Neural progenitor cell (in vitro differentiated cells): Measurements from ENCODE around the gene DCTPP1. TPM values are rescaled to one million over a fixed set of nuclear protein-coding genes. Genes with fewer than 3 reads are reported as not detected.

Experiments
- DNase-seq: peaks from one replicate; pipeline ENCODE4 v3.0.0-alpha.2; 2016; ENCODE audit warnings: low spot score
- H2AFZ ChIP-seq: fragments of 200-600 bp; sonication (generic); replicated peaks from 2 replicates; pipeline ENCODE4 v1.6.1; 2016; ENCODE audit warnings: antibody characterized with exemption
- H3F3A ChIP-seq: fragments of 200-600 bp; sonication (generic); 2 replicates; pipeline ENCODE4 v1.6.1; 2016; ENCODE audit warnings: antibody characterized with exemption, low read depth
- H3K27ac ChIP-seq: fragments of 200-600 bp; sonication (generic); 2 replicates; pipeline ENCODE4 v1.5.1; 2016; ENCODE audit warnings: mild to moderate bottlenecking
- H3K27me3 ChIP-seq: fragments of 200-600 bp; sonication (generic); 2 replicates; pipeline ENCODE4 v1.6.1; 2016; ENCODE audit warnings: mild to moderate bottlenecking, moderate library complexity
- H3K36me3 ChIP-seq: fragments of 200-600 bp; sonication (generic); 2 replicates; pipeline ENCODE4 v1.5.1; 2016
- H3K4me1 ChIP-seq: fragments of 200-600 bp; sonication (generic); 2 replicates; pipeline ENCODE4 v1.6.1; 2016; ENCODE audit warnings: mixed run types
- H3K4me2 ChIP-seq: fragments of 200-600 bp; sonication (generic); 2 replicates; pipeline ENCODE4 v1.6.1; 2016
- H3K4me3 ChIP-seq: fragments of 200-600 bp; sonication (generic); 2 replicates; pipeline ENCODE4 v1.5.1; 2016
- H3K79me2 ChIP-seq: fragments of 200-600 bp; sonication (generic); 2 replicates; pipeline ENCODE4 v1.6.1; 2016; ENCODE audit warnings: low read depth
- H3K9ac ChIP-seq: fragments of 200-600 bp; sonication (generic); 2 replicates; pipeline ENCODE4 v1.6.1; 2016
- H3K9me3 ChIP-seq: fragments of 200-600 bp; sonication (generic); 2 replicates; pipeline ENCODE4 v1.5.1; 2016; ENCODE audit warnings: low read depth
- H4K20me1 ChIP-seq: fragments of 200-600 bp; sonication (generic); 2 replicates; pipeline ENCODE4 v1.6.1; 2016; ENCODE audit warnings: low read depth
- H3K27ac Mint-ChIP-seq: 3 replicates; pipeline ENCODE4 v1.8.0; 2021; ENCODE audit warnings: mixed read lengths
- H3K27me3 Mint-ChIP-seq: 2 replicates; pipeline ENCODE4 v1.8.0; 2022; ENCODE audit warnings: low read depth, mild to moderate bottlenecking, inconsistent platforms, moderate library complexity, mixed read lengths; ENCODE audit not compliant: insufficient read depth
- H3K36me3 Mint-ChIP-seq: 3 replicates; pipeline ENCODE4 v1.8.0; 2021; ENCODE audit warnings: mixed read lengths
- H3K4me1 Mint-ChIP-seq: 3 replicates; pipeline ENCODE4 v1.8.0; 2021; ENCODE audit warnings: mixed read lengths
- H3K4me3 Mint-ChIP-seq: 3 replicates; pipeline ENCODE4 v1.8.0; 2021; ENCODE audit warnings: mild to moderate bottlenecking, moderate library complexity, mixed read lengths
- H3K9me3 Mint-ChIP-seq: 3 replicates; pipeline ENCODE4 v1.8.0; 2020; ENCODE audit warnings: mixed read lengths
- CTCF ChIP-seq: fragments of 200-600 bp; sonication (generic); IDR thresholded peaks from 2 replicates; pipeline ENCODE4 v1.5.1; 2017; ENCODE audit warnings: antibody characterized with exemption, mild to moderate bottlenecking
- EZH2 ChIP-seq: fragments of 200-600 bp; sonication (generic); IDR thresholded peaks from 2 replicates; pipeline ENCODE4 v1.6.1; 2017; ENCODE audit warnings: antibody characterized with exemption, mild to moderate bottlenecking, moderate library complexity
- EZH2phosphoT487 ChIP-seq: fragments of 200-600 bp; sonication (generic); IDR thresholded peaks from 2 replicates; pipeline ENCODE4 v1.6.1; 2017; ENCODE audit warnings: antibody characterized with exemption
- total RNA-seq: library from RNA; depleted of rRNA; stranded (reverse); fragments of >200 nt; gene quantifications from 2 replicates; pipeline ENCODE4 v1.2.3, GENCODE V29; 2015; ENCODE audit warnings: low replicate concordance

DCTPP1 gene
- total RNA-seq, 1 donor from 2014 or later: 30.4 TPM

GRCh38 chr16:30394592-30395154 lies 35.2 kb downstream of the DCTPP1 start:
- H3K4me2 ChIP-seq: peak overlapping the region; percentile 100
- Mint-ChIP-seq H3K36me3 (peaks cover 5% of the 10 kb centered on the region), H3K27ac (peak overlapping the region; percentile 98), H3K9me3 (no peaks in the 10 kb centered on the region), H3K4me3 (peak overlapping the region; percentile 86), H3K4me1 (peaks cover 42% of the 10 kb centered on the region), H3K27me3 (peaks cover 13% of the 10 kb centered on the region)
- H3K9me3 ChIP-seq: no peaks in the 10 kb centered on the region
- H3K36me3 ChIP-seq: no peaks in the 10 kb centered on the region
- H3K4me3 ChIP-seq: peak overlapping the region; percentile 100
- no peaks in the 10 kb centered on the region for H3K27me3 ChIP-seq
- peaks cover 32% of the 10 kb centered on the region for H3K4me1 ChIP-seq
- H3F3A ChIP-seq: peaks cover 68% of the 10 kb centered on the region
- peak overlapping the region; percentile 30 for H2AFZ ChIP-seq
- TF ChIP-seq CTCF (no peak), EZH2 (no peak), EZH2phosphoT487 (no peak)
- peak overlapping the region; percentile 99 for H3K27ac ChIP-seq
- H3K9ac ChIP-seq: peak overlapping the region; percentile 75
- peaks cover 42% of the 10 kb centered on the region for H3K79me2 ChIP-seq
- DNase-seq: peak; percentile 87
- peaks cover 38% of the 10 kb centered on the region for H4K20me1 ChIP-seq

- Mint-ChIP-seq H3K27me3 (peaks cover 2% of the 10 kb centered on the region), H3K36me3 (peaks cover 3% of the 10 kb centered on the region), H3K27ac (peak overlapping the region; percentile 72), H3K4me3 (no peak overlapping the region), H3K9me3 (no peaks in the 10 kb centered on the region), H3K4me1 (peaks cover 19% of the 10 kb centered on the region)
- Histone ChIP-seq H3K4me2 (no peak overlapping the region), H4K20me1 (peaks cover 6% of the 10 kb centered on the region), H3K79me2 (peaks cover 16% of the 10 kb centered on the region), H3K27me3 (no peaks in the 10 kb centered on the region), H3K27ac (no peak overlapping the region), H3K9me3 (no peaks in the 10 kb centered on the region), H3K4me1 (no peaks in the 10 kb centered on the region), H3F3A (peaks cover 8% of the 10 kb centered on the region), H3K4me3 (no peak overlapping the region), H2AFZ (no peak overlapping the region), H3K9ac (no peak overlapping the region), H3K36me3 (no peaks in the 10 kb centered on the region)
- no peak for DNase-seq
- TF ChIP-seq CTCF (no peak), EZH2phosphoT487 (no peak), EZH2 (no peak)
Measured at GRCh38 chr16:30383521-30383920, 46.3 kb downstream of the DCTPP1 start.

- Mint-ChIP-seq H3K4me3 (no peak within 1 kb of the TSS), H3K4me1 (peaks cover 26% of the 10 kb centered on the region), H3K9me3 (no peaks in the 10 kb centered on the region), H3K27me3 (peaks cover 2% of the 10 kb centered on the region), H3K36me3 (peaks cover 3% of the 10 kb centered on the region), H3K27ac (peak within 1 kb of the TSS; percentile 14)
- Histone ChIP-seq H3K79me2 (peaks cover 16% of the 10 kb centered on the region), H4K20me1 (peaks cover 6% of the 10 kb centered on the region), H3F3A (peaks cover 19% of the 10 kb centered on the region), H3K27ac (no peak within 1 kb of the TSS), H3K36me3 (no peaks in the 10 kb centered on the region), H3K27me3 (no peaks in the 10 kb centered on the region), H3K4me3 (no peak within 1 kb of the TSS), H3K4me1 (peaks cover 2% of the 10 kb centered on the region), H2AFZ (no peak within 1 kb of the TSS), H3K9me3 (no peaks in the 10 kb centered on the region), H3K4me2 (no peak within 1 kb of the TSS), H3K9ac (no peak within 1 kb of the TSS)
- no peak for DNase-seq
- TF ChIP-seq EZH2phosphoT487: no peak
- no peak for TF ChIP-seq EZH2
- no peak for TF ChIP-seq CTCF
Measured at GRCh38 chr16:30382111-30382881, 47.5 kb downstream of the DCTPP1 start, which contains the start of gene SEPTIN1. Gene SEPTIN1 (minus strand): TSS chr16:30382561. CDS start chr16:30382542, 19 bp downstream.
